Neural crest cell (in vitro differentiated cells): Measurements from ENCODE around the gene ANKRD60. TPM values are rescaled to one million over a fixed set of nuclear protein-coding genes. Genes with fewer than 3 reads are reported as not detected.

Experiments
- DNase-seq: peaks from one replicate; pipeline ENCODE4 v3.0.0; 2021; ENCODE audit warnings: low read depth, mixed read lengths, low spot score
- H3K27ac Mint-ChIP-seq: one replicate; pipeline ENCODE4 v1.8.0; 2021; ENCODE audit warnings: mild to moderate bottlenecking, mixed read lengths; ENCODE audit not compliant: unreplicated experiment
- H3K27me3 Mint-ChIP-seq: 2 replicates; pipeline ENCODE4 v1.8.0; 2021; ENCODE audit warnings: low read depth, mild to moderate bottlenecking, mixed read lengths
- H3K36me3 Mint-ChIP-seq: 2 replicates; pipeline ENCODE4 v1.8.0; 2021; ENCODE audit warnings: low read depth, mild to moderate bottlenecking, mixed read lengths
- H3K4me1 Mint-ChIP-seq: 2 replicates; pipeline ENCODE4 v1.8.0; 2021; ENCODE audit warnings: mixed read lengths
- H3K4me3 Mint-ChIP-seq: one replicate; pipeline ENCODE4 v1.8.0; 2021; ENCODE audit warnings: mild to moderate bottlenecking, mixed read lengths
- H3K9me3 Mint-ChIP-seq: 2 replicates; pipeline ENCODE4 v1.8.0; 2021; ENCODE audit warnings: mixed read lengths
- CTCF ChIP-seq: fragments of 200-600 bp; sonication (generic); conservative IDR thresholded peaks from 2 replicates; pipeline ENCODE4 v1.5.0; 2021; ENCODE audit warnings: antibody characterized with exemption, mild to moderate bottlenecking
- total RNA-seq: library from RNA; stranded (reverse); gene quantifications from 2 replicates; pipeline ENCODE4 v1.2.1, GENCODE V29; 2021

ANKRD60 gene
- total RNA-seq, 1 donor from 2014 or later: not detected

GRCh38 chr20:58169450-58169849, 59.0 kb downstream of the ANKRD60 start:
- Mint-ChIP-seq H3K36me3 (no peaks in the 10 kb centered on the region), H3K27ac (no peak overlapping the region), H3K9me3 (no peaks in the 10 kb centered on the region), H3K4me1 (peaks cover 12% of the 10 kb centered on the region), H3K4me3 (no peak overlapping the region), H3K27me3 (no peaks in the 10 kb centered on the region)
- TF ChIP-seq CTCF: no peak
- no peak for DNase-seq

- Mint-ChIP-seq H3K27me3 (no peaks in the 10 kb centered on the region), H3K27ac (peak overlapping the region; percentile 58), H3K4me3 (no peak overlapping the region), H3K36me3 (no peaks in the 10 kb centered on the region), H3K4me1 (peaks cover 6% of the 10 kb centered on the region), H3K9me3 (no peaks in the 10 kb centered on the region)
- no peak for TF ChIP-seq CTCF
- no peak for DNase-seq
Observed at GRCh38 chr20:58168843-58169242, 59.6 kb downstream of the ANKRD60 start.

- no peak for DNase-seq
- no peaks in the 10 kb centered on the region for H3K9me3 Mint-ChIP-seq
- H3K27ac Mint-ChIP-seq: no peak overlapping the region
- no peak for TF ChIP-seq CTCF
- no peak overlapping the region for H3K4me3 Mint-ChIP-seq
- no peaks in the 10 kb centered on the region for H3K36me3 Mint-ChIP-seq
- no peaks in the 10 kb centered on the region for H3K4me1 Mint-ChIP-seq
- H3K27me3 Mint-ChIP-seq: no peaks in the 10 kb centered on the region
Observed at GRCh38 chr20:58167759-58168158, 60.7 kb downstream of the ANKRD60 start.

Other genes starting within 250 kb of the ANKRD60 start
- gene RAB22A, start 81.1 kb upstream of the ANKRD60 start, total RNA-seq: 15.5 and 16.1 TPM in 2 replicates
- gene VAPB, start 160.6 kb upstream of the ANKRD60 start, total RNA-seq: 56.6 and 57.7 TPM in 2 replicates